ENCODE measurements around the gene SGK1. TPM values are rescaled to one million over a fixed set of nuclear protein-coding genes. Genes with fewer than 3 reads are reported as not detected.
"Not testable (repeated sequence)": the region's sequence is repeated elsewhere in the genome, so short reads cannot be mapped to it uniquely, and the experiment has no call there.

Gene SGK1
- total RNA-seq, 2 experiments from 2014 or later, result 39.7 to 41.0 TPM

DNA sequence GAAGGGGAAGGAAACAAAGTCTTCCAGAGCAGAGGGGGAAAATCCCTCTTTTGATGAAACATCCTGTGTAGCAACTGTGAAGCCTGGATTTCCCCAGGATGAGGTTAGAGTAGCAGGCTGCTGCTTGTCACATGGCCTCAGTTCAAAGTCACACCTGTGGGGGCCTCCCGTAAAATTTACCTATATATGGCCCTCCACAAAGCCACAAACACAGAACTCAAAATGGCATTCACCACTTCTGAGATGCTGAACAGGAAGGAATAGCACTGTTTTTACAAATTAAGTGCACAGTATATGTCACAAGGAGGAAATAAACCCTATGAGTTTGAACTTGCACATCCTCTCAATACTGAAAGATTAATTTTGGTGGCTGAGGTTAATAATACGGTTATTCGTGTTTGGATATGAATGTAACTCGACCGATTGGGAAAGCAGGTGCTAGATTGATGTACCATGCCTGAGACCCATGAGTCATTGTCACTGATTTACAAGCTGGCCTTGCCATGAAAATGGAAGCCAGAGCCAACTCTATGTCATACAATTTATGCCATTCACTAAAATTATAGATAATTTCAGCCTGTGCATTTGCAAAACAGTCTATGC, 70.6 kb downstream of the SGK1 start:
- intact Hi-C loops (cut with micrococcal nuclease), result loop anchor here (1.0 to 5.0 kb wide), 11 partner anchors 11 to 935 kb away; partner anchors contain the start of genes MYB and TBPL1
- CTCF ChIA-PET, result interaction anchor here (0.7 to 0.9 kb wide), 2 partner anchors 69 to 81 kb away, joined by 3 read pairs; no protein-coding TSS in a partner anchor
- peaks cover 51% of the 10 kb centered on the region for H3K4me1 Mint-ChIP-seq (ENCODE audit: low read depth)

DNA sequence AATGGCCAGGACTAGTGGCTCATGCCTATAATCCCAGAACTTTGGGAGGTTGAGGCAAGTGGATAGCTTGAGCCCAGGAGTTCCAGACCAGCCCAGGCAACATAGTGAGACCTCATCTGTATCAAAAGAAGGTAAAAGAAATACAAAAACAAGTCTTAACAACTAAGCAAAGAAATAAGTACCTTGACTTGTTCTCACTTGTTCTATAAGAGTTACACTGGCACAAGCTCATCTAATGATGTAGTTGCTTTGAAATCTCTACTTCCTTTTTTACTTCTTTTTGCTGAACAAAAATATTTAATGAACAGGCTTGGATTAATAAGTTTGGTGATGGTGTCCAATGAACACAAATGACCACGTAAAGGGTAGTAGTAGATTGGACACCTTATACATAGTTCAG, 72.2 kb downstream of the SGK1 start:
- CTCF ChIA-PET, result no interaction called here
- POLR2A ChIA-PET, result no interaction called here
- Mint-ChIP-seq H3K27me3 (no peaks in the 10 kb centered on the region), H3K4me1 (ENCODE audit: low read depth) (peaks cover 61% of the 10 kb centered on the region), H3K9me3 (peaks cover 6% of the 10 kb centered on the region), H3K4me3 (no peak overlapping the region), H3K27ac (peak overlapping the region; percentile 71), H3K36me3 (peaks cover 2% of the 10 kb centered on the region)
- no peak for DNase-seq
- intact Hi-C loops (cut with micrococcal nuclease), result loop anchor here (2.0 to 5.0 kb wide), 3 partner anchors 293 to 937 kb away; partner anchors contain the start of genes MYB and TBPL1

More for the DNA sequence above, 70.6 kb downstream of the SGK1 start:
- Mint-ChIP-seq H3K4me3 (peak overlapping the region; percentile 20), H3K27me3 (no peaks in the 10 kb centered on the region), H3K36me3 (no peaks in the 10 kb centered on the region), H3K27ac (peak overlapping the region; percentile 86), H3K9me3 (peaks cover 4% of the 10 kb centered on the region)
- POLR2A ChIA-PET, result interaction anchor here (0.6 to 1.4 kb wide), 4 partner anchors 13 to 69 kb away, joined by 3 to 4 read pairs (median 3); no protein-coding TSS in a partner anchor
- DNase-seq, result peak; percentile 86

DNA sequence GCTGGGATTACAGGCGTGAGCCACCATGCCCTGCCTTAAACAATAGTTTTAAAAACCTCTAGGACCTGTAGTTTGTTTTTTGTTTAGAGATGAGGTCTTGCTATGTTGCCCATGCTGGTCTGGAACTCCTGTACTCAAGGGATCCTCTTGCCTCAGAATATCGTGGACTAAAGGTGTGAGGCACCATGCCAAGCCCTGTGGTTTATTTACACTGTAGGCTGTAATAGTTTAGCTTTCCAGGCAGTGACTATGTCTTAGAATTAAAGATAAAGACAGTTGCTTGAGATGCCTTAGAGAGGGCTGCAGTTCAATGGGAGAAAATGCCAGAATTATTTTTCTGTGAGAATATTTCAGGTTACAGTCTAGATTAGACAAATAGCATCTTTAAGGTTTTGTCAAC, 72.9 kb downstream of the SGK1 start:
- intact Hi-C loops (cut with micrococcal nuclease), result loop anchor here (5.0 kb wide), 1 partner anchor 937 kb away; the partner anchor contains the start of gene MYB
- Mint-ChIP-seq H3K9me3 (peaks cover 6% of the 10 kb centered on the region), H3K27me3 (no peaks in the 10 kb centered on the region), H3K4me1 (ENCODE audit: low read depth) (peaks cover 61% of the 10 kb centered on the region), H3K36me3 (peaks cover 2% of the 10 kb centered on the region), H3K27ac (peak overlapping the region; percentile 71), H3K4me3 (no peak overlapping the region)
- ChIA-PET POLR2A (no interaction called here), CTCF (no interaction called here)
- DNase-seq, result no peak

DNA sequence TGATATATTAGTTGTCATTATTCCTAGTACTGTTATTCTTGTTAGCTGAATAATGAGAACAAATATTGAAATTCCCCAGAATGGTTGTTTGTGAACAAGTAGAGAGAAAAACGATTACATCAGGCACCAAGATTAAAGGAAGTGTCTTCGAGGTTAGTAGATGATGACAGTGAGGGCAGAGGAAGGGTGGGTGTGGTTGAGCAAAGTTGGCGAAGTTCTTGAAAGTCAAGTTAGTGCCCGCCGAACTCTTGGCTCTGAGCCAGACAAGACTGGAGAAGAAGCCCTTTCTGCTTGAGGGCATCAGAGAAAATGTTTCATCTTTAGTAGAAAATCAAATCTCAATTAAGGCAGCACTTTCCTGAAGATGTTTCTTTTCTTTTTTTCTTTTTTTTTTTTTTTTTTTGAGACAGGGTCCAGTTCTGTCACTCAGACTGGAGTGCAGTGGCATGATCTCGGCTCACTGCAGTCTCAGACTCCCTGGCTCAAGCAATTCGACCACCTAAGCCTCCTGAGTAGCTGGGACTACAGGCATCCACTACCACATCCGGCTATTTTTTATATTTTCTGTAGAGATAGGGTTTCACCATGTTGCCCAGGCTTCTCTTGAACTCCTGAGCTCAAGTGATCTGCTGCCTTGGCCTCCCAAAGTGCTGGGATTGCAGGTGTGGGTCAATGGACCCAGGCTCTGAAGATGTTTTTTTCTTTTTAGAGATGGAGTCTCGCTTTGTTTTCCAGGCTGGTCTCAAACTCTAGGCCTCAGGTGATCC, 77.1 kb downstream of the SGK1 start:
- peak; percentile 81 for DNase-seq
- ChIA-PET CTCF (no interaction called here), POLR2A (no interaction called here)
- H3K4me1 Mint-ChIP-seq (ENCODE audit: low read depth), result peaks cover 48% of the 10 kb centered on the region
- no peaks in the 10 kb centered on the region for H3K27me3 Mint-ChIP-seq
- peak overlapping the region; percentile 95 for H3K27ac Mint-ChIP-seq
- H3K36me3 Mint-ChIP-seq, result peaks cover 2% of the 10 kb centered on the region
- intact Hi-C loops (cut with micrococcal nuclease), result no loop called here
- H3K9me3 Mint-ChIP-seq, result peaks cover 6% of the 10 kb centered on the region
- peak overlapping the region; percentile 48 for H3K4me3 Mint-ChIP-seq

DNA sequence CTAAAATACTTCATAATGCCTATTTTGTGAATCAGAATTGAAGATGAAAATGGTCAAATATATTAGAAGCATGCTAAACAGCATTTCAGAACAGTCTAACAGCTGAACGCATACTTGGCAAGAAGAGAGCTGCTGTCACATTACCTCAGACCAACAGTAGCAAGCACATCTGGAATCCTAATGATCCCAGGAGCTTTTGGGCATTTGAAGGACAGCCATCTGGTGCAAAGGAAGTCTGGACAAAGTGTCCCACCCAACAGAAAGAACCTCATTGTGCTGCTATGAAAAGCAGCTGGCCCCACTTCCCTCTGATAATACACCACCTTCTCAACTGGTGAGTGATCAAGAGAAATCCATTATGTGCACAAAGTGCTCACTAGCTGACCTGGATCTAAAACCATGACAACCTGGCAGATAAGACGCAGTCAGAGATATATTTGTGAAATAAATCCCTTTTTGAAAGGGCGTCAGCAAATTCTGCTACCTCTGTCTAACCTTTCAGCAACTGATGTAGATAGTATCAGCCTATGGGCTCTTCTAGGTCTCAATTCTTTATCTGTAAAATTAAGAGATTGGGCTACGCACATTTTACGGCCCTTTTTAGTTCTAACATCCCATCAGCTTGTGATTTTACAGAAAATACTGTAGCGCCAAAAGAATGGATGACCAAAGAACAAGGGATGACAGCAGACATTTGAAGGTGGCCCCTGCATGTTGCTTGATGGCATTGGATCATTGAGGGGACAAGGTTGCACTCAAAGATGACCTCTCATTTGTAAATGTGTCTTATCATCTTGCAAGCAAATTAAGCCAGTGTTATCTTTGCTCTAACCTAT, 78.7 kb downstream of the SGK1 start:
- CTCF ChIA-PET, result no interaction called here
- peaks cover 46% of the 10 kb centered on the region for H3K4me1 Mint-ChIP-seq (ENCODE audit: low read depth)
- peaks cover 3% of the 10 kb centered on the region for H3K9me3 Mint-ChIP-seq

DNA sequence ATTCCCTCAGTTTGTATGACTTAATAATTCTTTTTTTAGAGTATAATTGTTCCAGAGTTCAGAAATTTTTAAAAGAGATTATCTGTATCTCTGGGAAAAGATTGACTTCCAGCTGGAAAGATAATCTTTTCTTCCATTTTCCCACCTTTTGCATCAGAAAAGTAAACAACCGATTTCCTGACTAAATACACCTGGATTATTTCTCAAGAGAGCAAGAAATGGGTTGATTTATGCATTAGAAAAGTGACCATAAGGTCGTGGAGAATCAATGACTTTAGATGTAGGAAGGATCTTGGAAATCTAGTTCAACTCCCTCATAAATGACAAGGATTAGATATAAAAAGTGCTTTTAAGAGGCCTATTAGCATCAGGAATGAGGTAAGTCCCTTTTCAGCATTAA, 79.9 kb downstream of the SGK1 start:
- Mint-ChIP-seq H3K9me3 (peaks cover 3% of the 10 kb centered on the region), H3K4me1 (ENCODE audit: low read depth) (peaks cover 46% of the 10 kb centered on the region), H3K27me3 (no peaks in the 10 kb centered on the region), H3K27ac (no peak overlapping the region), H3K36me3 (peaks cover 2% of the 10 kb centered on the region), H3K4me3 (no peak overlapping the region)
- DNase-seq, result no peak
- intact Hi-C loops (cut with micrococcal nuclease), result loop anchor here (5.0 kb wide), 1 partner anchor 41 kb away; no protein-coding TSS in a partner anchor
- POLR2A ChIA-PET, result interaction anchor here (1.6 kb wide), 1 partner anchor 51 kb away, joined by 3 read pairs; no protein-coding TSS in a partner anchor
- CTCF ChIA-PET, result no interaction called here

More for the DNA sequence above, 78.7 kb downstream of the SGK1 start:
- peaks cover 2% of the 10 kb centered on the region for H3K36me3 Mint-ChIP-seq
- peak overlapping the region; percentile 71 for H3K27ac Mint-ChIP-seq
- no peak for DNase-seq
- POLR2A ChIA-PET, result no interaction called here
- intact Hi-C loops (cut with micrococcal nuclease), result loop anchor here (5.0 kb wide), 1 partner anchor 42 kb away; no protein-coding TSS in a partner anchor
- no peaks in the 10 kb centered on the region for H3K27me3 Mint-ChIP-seq
- H3K4me3 Mint-ChIP-seq, result no peak overlapping the region

DNA sequence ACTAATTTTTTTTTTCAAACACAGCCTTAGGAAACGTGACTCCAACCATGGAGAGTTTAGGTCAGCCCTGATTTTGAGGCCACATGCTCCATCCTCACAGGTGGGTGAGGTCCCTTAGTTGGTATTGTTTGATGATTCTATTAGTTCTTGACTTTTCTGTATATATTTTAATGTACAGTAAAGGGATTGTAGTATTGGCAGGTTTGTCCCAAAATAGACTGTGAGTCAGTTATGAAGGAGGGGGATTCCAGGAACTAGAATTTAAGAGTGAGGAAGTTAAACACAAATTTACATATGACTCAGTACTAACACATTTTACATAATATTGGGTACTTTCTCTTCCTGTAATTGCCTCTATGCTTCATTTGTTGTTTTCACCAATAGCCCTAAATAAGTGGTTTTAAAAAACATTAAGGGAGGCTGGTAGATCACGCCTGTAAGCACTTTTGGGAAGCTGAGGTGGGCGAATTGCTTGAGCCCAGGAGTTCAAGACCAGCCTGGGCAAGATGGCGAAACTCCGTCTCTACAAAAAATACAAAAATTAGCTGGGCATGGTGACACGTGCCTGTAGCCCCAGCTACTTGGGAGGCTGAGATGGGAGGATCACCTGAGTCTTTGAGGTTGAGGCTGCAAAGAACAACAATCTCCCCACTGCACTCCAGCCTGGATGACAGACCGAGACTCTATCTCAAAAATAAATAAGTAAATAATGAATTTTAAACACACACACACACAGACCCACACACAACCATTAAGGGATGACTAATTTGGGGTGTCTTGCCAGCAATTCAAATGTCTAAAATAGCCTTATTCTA, 81.8 kb downstream of the SGK1 start:
- H3K4me1 Mint-ChIP-seq (ENCODE audit: low read depth), result peaks cover 41% of the 10 kb centered on the region
- POLR2A ChIA-PET, result interaction anchor here (0.5 to 0.6 kb wide), 2 partner anchors 66 to 931 kb away, joined by 3 read pairs; no protein-coding TSS in a partner anchor
- peak; percentile 22 for DNase-seq
- no peaks in the 10 kb centered on the region for H3K9me3 Mint-ChIP-seq
- no peaks in the 10 kb centered on the region for H3K27me3 Mint-ChIP-seq
- CTCF ChIA-PET, result no interaction called here
- intact Hi-C loops (cut with micrococcal nuclease), result loop anchor here (1.0 to 5.0 kb wide), 5 partner anchors 11 to 200 kb away; no protein-coding TSS in a partner anchor
- H3K4me3 Mint-ChIP-seq, result peak overlapping the region; percentile 29
- H3K36me3 Mint-ChIP-seq, result no peaks in the 10 kb centered on the region
- peak overlapping the region; percentile 85 for H3K27ac Mint-ChIP-seq

DNA sequence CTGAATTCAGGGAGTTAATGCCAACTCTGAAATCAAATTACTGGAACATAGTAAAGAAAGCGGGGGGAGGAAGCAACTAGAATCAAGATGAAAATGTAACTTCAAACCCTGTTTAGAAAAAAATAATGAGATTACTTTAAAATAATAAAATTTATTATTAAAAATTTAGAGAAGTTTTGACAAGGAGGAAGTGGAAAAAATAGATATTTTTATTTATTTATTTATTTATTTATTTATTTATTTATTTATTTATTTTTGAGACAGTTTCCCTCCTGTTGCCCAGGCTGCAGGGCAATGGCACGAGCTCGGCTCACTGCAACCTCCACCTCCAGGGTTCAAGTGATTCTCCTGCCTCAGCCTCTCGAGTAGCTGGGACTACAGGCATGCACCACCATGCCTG, 82.6 kb downstream of the SGK1 start:
- POLR2A ChIA-PET, result interaction anchor here (1.0 kb wide), 1 partner anchor 14 kb away, joined by 4 read pairs; no protein-coding TSS in a partner anchor
- H3K9me3 Mint-ChIP-seq, H3K36me3 Mint-ChIP-seq, H3K27me3 Mint-ChIP-seq, H3K4me3 Mint-ChIP-seq, CTCF ChIA-PET, DNase-seq: not testable (repeated sequence)
- peak overlapping the region; percentile 85 for H3K27ac Mint-ChIP-seq
- H3K4me1 Mint-ChIP-seq (ENCODE audit: low read depth), result peaks cover 33% of the 10 kb centered on the region
- intact Hi-C loops (cut with micrococcal nuclease), result loop anchor here (5.0 kb wide), 1 partner anchor 38 kb away; no protein-coding TSS in a partner anchor

DNA sequence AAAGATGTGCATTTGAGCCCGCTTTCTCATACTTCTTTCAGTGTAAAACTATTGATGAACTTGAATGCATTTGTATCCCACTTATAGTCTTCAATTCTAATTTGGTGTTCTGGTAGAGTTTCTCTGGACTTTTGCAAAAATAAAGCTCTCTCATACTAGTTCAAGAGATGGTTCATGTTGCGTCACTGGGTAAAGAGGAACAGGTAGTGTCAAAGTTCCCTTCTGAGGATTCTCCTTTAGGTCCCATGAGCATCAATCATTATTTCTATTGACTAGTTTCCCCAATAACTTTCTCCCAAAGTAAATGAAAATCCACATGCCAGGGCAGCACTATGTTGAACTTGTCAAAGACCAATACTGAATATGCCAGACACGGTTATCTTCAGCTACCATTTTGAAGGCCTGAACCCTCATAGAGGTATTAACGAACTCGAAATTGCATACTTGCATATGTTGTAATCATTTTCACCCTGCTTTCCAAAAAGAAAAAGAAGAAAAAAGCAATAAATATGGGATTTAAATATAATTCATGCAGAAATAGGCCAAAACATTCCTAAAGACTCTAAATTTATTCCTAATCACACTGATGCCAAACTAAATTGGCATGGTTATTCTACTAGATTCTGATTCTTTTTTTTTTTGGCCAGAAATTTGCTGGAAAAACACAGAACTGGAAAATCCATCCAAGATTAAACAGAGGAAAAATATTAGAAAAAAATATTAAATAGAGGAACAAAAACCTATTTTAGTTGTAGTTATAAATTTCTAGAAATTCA, 84.5 kb downstream of the SGK1 start:
- no peaks in the 10 kb centered on the region for H3K9me3 Mint-ChIP-seq
- no peak overlapping the region for H3K4me3 Mint-ChIP-seq
- ChIA-PET POLR2A (no interaction called here), CTCF (no interaction called here)
- no peak for DNase-seq
- peaks cover 21% of the 10 kb centered on the region for H3K4me1 Mint-ChIP-seq (ENCODE audit: low read depth)
- intact Hi-C loops (cut with micrococcal nuclease), result no loop called here
- H3K36me3 Mint-ChIP-seq, result no peaks in the 10 kb centered on the region
- no peak overlapping the region for H3K27ac Mint-ChIP-seq
- no peaks in the 10 kb centered on the region for H3K27me3 Mint-ChIP-seq

DNA sequence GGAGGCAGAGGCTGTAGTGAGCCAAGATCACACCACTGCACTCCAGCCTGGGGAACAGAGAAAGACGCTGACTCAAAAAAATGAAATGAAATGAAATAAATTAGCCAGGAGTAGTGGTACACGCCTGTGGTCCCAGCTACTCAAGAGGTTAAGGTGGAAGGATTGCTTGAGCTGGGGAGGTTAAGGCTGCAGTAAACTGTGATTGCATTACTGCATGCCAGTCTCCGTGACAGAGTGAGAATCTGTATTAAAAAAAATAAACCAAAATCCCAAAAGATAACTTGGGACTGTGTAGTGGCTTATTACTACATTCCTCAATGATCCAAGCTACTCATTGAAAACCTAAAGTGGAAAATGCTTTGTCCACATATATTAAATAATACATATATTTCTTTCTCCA, 87.0 kb downstream of the SGK1 start:
- H3K36me3 Mint-ChIP-seq, result no peaks in the 10 kb centered on the region
- no peak overlapping the region for H3K4me3 Mint-ChIP-seq
- no peaks in the 10 kb centered on the region for H3K9me3 Mint-ChIP-seq
- ChIA-PET POLR2A (no interaction called here), CTCF (no interaction called here)
- peaks cover 10% of the 10 kb centered on the region for H3K4me1 Mint-ChIP-seq (ENCODE audit: low read depth)
- intact Hi-C loops (cut with micrococcal nuclease), result no loop called here
- DNase-seq, result no peak
- H3K27ac Mint-ChIP-seq, result no peak overlapping the region
- no peaks in the 10 kb centered on the region for H3K27me3 Mint-ChIP-seq

Data from activated CD4-positive, alpha-beta memory T cell treated with anti-CD3 and anti-CD28 coated beads for 36 hours (primary cell).